Measurements from ENCODE around the gene TOP1. TPM values are rescaled to one million over a fixed set of nuclear protein-coding genes. Genes with fewer than 3 reads are reported as not detected.

Gene TOP1
- total RNA-seq, 2 donors from 2014 or later = 19.7 to 21.2 TPM

DNA sequence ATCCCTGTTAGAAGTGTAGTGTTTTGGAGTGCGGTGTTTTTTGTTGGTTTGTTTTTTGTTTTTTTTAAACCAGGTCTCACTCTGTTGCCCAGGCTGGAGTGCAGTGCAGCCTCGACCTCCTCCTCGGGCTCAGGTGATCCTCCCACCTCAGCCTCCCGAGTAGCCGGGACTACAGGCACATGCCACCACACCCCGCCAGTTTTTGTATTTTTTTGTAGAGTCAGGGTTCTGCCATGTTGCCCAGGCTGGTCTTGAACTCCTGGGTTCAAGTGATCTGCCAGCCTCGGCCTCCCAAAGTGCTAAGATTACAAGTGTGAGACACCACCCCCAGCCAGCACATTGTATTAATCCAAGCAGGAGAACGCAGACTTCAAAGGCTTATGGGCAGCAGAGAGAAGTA is 1.3 kb upstream of the TOP1 start:
- TF ChIP-seq, protein P1, sequence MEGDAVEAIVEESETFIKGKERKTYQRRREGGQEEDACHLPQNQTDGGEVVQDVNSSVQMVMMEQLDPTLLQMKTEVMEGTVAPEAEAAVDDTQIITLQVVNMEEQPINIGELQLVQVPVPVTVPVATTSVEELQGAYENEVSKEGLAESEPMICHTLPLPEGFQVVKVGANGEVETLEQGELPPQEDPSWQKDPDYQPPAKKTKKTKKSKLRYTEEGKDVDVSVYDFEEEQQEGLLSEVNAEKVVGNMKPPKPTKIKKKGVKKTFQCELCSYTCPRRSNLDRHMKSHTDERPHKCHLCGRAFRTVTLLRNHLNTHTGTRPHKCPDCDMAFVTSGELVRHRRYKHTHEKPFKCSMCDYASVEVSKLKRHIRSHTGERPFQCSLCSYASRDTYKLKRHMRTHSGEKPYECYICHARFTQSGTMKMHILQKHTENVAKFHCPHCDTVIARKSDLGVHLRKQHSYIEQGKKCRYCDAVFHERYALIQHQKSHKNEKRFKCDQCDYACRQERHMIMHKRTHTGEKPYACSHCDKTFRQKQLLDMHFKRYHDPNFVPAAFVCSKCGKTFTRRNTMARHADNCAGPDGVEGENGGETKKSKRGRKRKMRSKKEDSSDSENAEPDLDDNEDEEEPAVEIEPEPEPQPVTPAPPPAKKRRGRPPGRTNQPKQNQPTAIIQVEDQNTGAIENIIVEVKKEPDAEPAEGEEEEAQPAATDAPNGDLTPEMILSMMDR (IDR thresholded peaks at IDR 0.05) = no peak
- Histone ChIP-seq H3K36me3 (no peaks in the 10 kb centered on the region), H3K27me3 (no peaks in the 10 kb centered on the region), H3K4me3 (no peak overlapping the region), H3K4me1 (peaks cover 0 to 32% of the 10 kb centered on the region in 2 donors), H3K27ac (no peak overlapping the region), H3K9me3 (no peaks in the 10 kb centered on the region)
- no peak for DNase-seq (ENCODE audit: low spot score)

DNA sequence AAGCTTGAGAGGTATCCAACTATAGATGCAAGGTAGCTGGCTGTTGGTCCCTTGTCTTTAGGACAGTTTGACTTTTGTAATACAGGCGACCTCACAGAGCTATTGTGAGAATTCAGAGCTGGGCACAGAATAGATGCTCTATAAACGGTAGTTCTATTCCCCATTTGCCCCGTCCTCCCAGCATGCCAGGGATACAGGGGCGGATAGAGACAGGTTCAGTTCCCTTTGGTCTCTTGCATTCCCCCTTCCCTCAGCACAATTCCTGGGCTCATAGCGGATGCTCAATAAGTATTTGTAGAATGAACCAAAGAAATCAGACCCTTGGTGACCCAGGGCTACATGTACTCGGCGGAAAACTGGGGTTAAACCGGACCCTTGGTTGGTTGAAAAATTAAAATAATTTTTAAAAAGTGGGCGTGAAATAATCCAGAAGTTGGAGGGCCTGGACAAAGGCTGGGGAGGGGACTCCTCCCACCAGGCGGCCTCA is 707 bp upstream of the TOP1 start:
- TF ChIP-seq, protein P1 (IDR thresholded peaks at IDR 0.05) = no peak
- no peaks in the 10 kb centered on the region for H3K9me3 ChIP-seq
- peak overlapping the region in 1 of 2 donors; percentile 98 for H3K27ac ChIP-seq
- H3K4me3 ChIP-seq = peak overlapping the region; percentile 3 to 86
- H3K4me1 ChIP-seq = peaks cover 0 to 37% of the 10 kb centered on the region in 2 donors
- H3K36me3 ChIP-seq = no peaks in the 10 kb centered on the region
- DNase-seq (ENCODE audit: low spot score) = no peak
- H3K27me3 ChIP-seq = no peaks in the 10 kb centered on the region

DNA sequence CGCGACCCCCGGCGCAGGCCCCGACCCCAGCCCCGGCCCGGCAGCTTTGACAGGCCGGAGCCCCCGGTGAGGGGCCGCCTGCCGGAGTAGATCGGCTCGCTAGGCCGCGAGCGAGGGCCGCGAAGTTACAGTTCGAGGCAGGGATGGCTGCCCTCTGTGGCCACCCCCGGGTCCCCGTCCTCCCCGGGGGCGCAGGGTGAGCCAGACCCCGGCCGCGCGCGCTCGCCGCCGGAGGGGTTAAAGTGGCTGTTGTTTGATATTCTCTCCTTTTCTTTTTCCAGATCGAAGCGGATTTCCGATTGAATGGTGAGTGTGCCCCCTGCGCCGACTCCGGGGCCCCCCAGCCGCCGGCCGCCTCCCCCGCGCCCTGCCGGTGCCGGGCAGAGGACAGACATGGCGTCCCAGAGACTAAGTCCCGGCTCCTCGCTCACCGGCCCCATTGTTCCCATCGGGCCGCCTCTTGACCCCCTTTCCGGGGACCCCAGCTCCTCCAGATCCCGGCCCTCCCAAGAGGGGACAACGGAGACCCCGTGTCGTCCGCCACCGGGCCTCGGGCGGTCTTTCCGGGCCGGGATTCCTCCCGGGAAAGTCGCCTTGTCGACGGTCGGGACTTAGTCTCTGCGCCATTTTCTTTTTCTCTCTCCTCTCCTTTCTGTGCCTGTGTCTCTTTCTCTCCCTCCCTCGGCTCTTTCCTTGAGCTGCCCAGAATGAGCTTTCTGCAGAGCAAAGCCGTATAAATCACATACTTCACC is 704 bp downstream of the TOP1 start:
- Histone ChIP-seq H3K4me3 (peak overlapping the region; percentile 71 to 86), H3K27ac (peak overlapping the region; percentile 92 to 98), H3K9me3 (no peaks in the 10 kb centered on the region), H3K27me3 (no peaks in the 10 kb centered on the region), H3K4me1 (peaks cover 0 to 51% of the 10 kb centered on the region in 2 donors), H3K36me3 (no peaks in the 10 kb centered on the region)
- DNase-seq (ENCODE audit: low spot score) = no peak
- TF ChIP-seq, protein P1 (IDR thresholded peaks at IDR 0.05) = no peak

DNA sequence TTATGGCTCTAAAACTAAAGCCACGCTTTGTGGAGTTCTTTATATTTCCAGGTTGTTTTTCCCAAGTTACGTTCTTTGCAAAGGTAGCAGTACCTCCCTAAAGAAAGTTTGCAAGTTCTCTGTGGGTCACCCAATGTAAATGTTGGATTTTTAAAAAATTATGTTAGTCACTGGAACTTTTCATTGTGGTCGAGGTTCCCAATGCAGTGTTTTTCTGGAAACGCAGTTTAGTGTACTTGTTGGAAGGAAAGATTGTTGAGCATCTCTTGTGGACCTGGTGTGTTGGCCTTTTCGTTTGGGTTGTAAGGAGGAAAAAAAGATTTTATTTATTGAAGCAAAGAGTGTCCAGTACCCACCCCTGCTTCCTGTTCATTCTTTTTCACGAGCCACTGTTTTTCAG is 1.4 kb downstream of the TOP1 start:
- H3K27ac ChIP-seq = peak overlapping the region; percentile 92 to 98
- H3K27me3 ChIP-seq = no peaks in the 10 kb centered on the region
- H3K9me3 ChIP-seq = no peaks in the 10 kb centered on the region
- H3K4me1 ChIP-seq = peaks cover 0 to 59% of the 10 kb centered on the region in 2 donors
- peak overlapping the region; percentile 71 to 86 for H3K4me3 ChIP-seq
- TF ChIP-seq, protein P1 (IDR thresholded peaks at IDR 0.05) = no peak
- no peaks in the 10 kb centered on the region for H3K36me3 ChIP-seq
- no peak for DNase-seq (ENCODE audit: low spot score)

DNA sequence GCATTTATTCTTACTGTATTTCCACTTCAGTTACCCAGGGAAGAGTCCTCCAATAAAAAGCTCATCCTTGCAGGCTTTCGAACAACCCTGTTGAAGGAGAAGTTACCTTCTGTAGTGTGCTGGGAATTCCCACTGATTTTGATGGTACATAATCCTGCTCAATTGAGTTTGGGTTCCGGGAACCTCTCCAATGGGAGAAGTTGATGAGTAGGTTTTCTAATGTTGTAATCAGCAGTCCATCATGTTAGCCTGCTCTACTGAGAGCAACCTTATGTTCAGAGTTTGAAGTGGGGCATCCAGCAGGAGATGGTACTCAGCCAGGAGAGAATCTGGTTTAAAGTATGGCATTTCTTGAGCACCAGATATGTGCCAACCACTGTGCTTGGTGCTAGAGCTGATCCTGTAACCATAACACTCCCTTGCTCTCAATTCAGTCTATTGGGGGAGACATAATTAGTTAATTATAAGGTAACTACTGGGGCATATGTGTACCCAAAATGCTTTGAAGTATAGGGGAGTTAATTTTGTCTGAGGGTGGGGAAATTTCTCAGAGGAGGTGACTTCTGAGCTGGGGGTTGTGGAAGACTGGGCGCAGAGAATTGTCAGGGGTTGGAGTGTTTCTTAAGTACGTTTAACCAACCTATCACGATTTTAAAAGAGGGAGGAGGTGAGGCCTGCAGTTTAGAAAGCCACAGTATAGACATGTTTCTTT is 2.1 kb downstream of the TOP1 start:
- peak overlapping the region in 1 of 2 donors; percentile 92 for H3K27ac ChIP-seq
- H3K4me1 ChIP-seq = peaks cover 0 to 65% of the 10 kb centered on the region in 2 donors

More for the DNA sequence above, 2.1 kb downstream of the TOP1 start:
- no peak for DNase-seq (ENCODE audit: low spot score)
- Histone ChIP-seq H3K36me3 (no peaks in the 10 kb centered on the region), H3K9me3 (no peaks in the 10 kb centered on the region), H3K27me3 (no peaks in the 10 kb centered on the region), H3K4me3 (peak overlapping the region; percentile 71 to 86)
- TF ChIP-seq, protein P1 (IDR thresholded peaks at IDR 0.05) = no peak
